Naive thymus-derived CD4-positive, alpha-beta T cell (primary cell): ENCODE measurements around the gene TRIM63. TPM values are rescaled to one million over a fixed set of nuclear protein-coding genes. Genes with fewer than 3 reads are reported as not detected.

ENCODE experiments used
- ATAC-seq: fragments of 150-1000 bp; cut with Tn5 transposase; 2 replicates; pipeline ENCODE4 v1.10.0; 2021; ENCODE audit warnings: mild to moderate bottlenecking, moderate library complexity
- CTCF ChIA-PET: fragments of 350-600 bp; sonication (Branson Sonifier 250); formaldehyde crosslinking; loops from one replicate; lab custom pipeline; 2021; ENCODE audit warnings: antibody characterized with exemption; lab: Charles Lee
- POLR2A ChIA-PET: fragments of 350-600 bp; sonication (Branson Sonifier 250); formaldehyde crosslinking; loops from one replicate; lab custom pipeline; 2021; ENCODE audit warnings: antibody characterized with exemption, inconsistent platforms; lab: Charles Lee
- DNase-seq, 9 donors: peaks; one replicate each; pipeline versions ENCODE4 v3.0.0 to v3.0.0-alpha.2; 2020 to 2022; ENCODE audit warnings: mixed read lengths in 1 of 9
- H3K27ac ChIP-seq: one replicate; pipeline ENCODE4 v1.7.0; 2013; ENCODE audit warnings: mild to moderate bottlenecking, low read depth, low read length, moderate library complexity
- H3K27me3 ChIP-seq, 2 donors: one replicate each; pipeline ENCODE4 v1.7.0; 2013; ENCODE audit warnings: low read length in 2 of 2, mild to moderate bottlenecking in 2 of 2, moderate library complexity in 2 of 2; ENCODE audit not compliant: control insufficient read depth in 2 of 2, insufficient read depth in 2 of 2
- H3K36me3 ChIP-seq, 3 experiments: 1 replicate in 2 of 3; 2 replicates in 1 of 3; pipeline ENCODE4 v1.7.0; 2013; ENCODE audit warnings: low read length in 3 of 3, mild to moderate bottlenecking in 3 of 3, moderate library complexity in 1 of 3; ENCODE audit not compliant: insufficient read depth in 3 of 3, control insufficient read depth in 2 of 3
- H3K4me1 ChIP-seq, 2 donors: one replicate each; pipeline ENCODE4 v1.7.0; 2013; ENCODE audit warnings: low read length in 2 of 2, mild to moderate bottlenecking in 2 of 2, moderate library complexity in 1 of 2; ENCODE audit not compliant: control insufficient read depth in 2 of 2, insufficient read depth in 2 of 2
- H3K4me3 ChIP-seq: 2 replicates; pipeline ENCODE4 v1.7.0; 2013; ENCODE audit warnings: mild to moderate bottlenecking, low read length
- H3K9me3 ChIP-seq, 3 experiments: 1 replicate in 2 of 3; 2 replicates in 1 of 3; pipeline ENCODE4 v1.7.0; 2013; ENCODE audit warnings: low read length in 3 of 3; ENCODE audit not compliant: control insufficient read depth in 2 of 3
- H3K27ac Mint-ChIP-seq, 9 donors: one replicate each; pipeline ENCODE4 v1.8.0; 2020 to 2022; ENCODE audit warnings: mixed read lengths in 9 of 9, mild to moderate bottlenecking in 8 of 9, moderate library complexity in 5 of 9, inconsistent platforms in 2 of 9
- H3K27me3 Mint-ChIP-seq, 5 donors: one replicate each; pipeline ENCODE4 v1.8.0; 2021 to 2022; ENCODE audit warnings: mixed read lengths in 5 of 5, mild to moderate bottlenecking in 1 of 5
- H3K36me3 Mint-ChIP-seq, 5 donors: one replicate each; pipeline ENCODE4 v1.8.0; 2020 to 2022; ENCODE audit warnings: mixed read lengths in 5 of 5, mild to moderate bottlenecking in 3 of 5, inconsistent platforms in 1 of 5
- H3K4me1 Mint-ChIP-seq, 7 donors: one replicate each; pipeline ENCODE4 v1.8.0; 2020 to 2022; ENCODE audit warnings: mixed read lengths in 7 of 7, mild to moderate bottlenecking in 3 of 7, inconsistent platforms in 1 of 7
- H3K4me3 Mint-ChIP-seq, 10 donors: one replicate each; pipeline ENCODE4 v1.8.0; 2020 to 2022; ENCODE audit warnings: mild to moderate bottlenecking in 10 of 10, mixed read lengths in 10 of 10, moderate library complexity in 6 of 10, inconsistent platforms in 2 of 10
- H3K9me3 Mint-ChIP-seq, 11 donors: one replicate each; pipeline ENCODE4 v1.8.0; 2020 to 2022; ENCODE audit warnings: mixed read lengths in 11 of 11, mild to moderate bottlenecking in 4 of 11, inconsistent platforms in 1 of 11, moderate library complexity in 1 of 11
- intact Hi-C, 2 donors: fragments of 100-400 bp; cut with micrococcal nuclease; formaldehyde crosslinking; loops; one replicate each; pipeline ENCODE4 v1.15.1; 2023
- polyA plus RNA-seq, 2 donors: library from polyadenylated mRNA; unstranded; fragments of 300-500 nt; fragmentation: Illumina TruSeq; gene quantifications; one replicate each; pipeline ENCODE4 v1.2.3, GENCODE V29; 2021
- total RNA-seq, 6 experiments: library from RNA in 5 of 6; stranded (reverse) in 5 of 6; gene quantifications; 1 replicate in 5 of 6; 2 replicates in 1 of 6; pipeline ENCODE4 v1.2.3 and lab custom pipeline; 2021 to 2026

The TRIM63 gene
- total and polyA plus RNA-seq, 7 experiments from 2014 or later: not detected

DNA sequence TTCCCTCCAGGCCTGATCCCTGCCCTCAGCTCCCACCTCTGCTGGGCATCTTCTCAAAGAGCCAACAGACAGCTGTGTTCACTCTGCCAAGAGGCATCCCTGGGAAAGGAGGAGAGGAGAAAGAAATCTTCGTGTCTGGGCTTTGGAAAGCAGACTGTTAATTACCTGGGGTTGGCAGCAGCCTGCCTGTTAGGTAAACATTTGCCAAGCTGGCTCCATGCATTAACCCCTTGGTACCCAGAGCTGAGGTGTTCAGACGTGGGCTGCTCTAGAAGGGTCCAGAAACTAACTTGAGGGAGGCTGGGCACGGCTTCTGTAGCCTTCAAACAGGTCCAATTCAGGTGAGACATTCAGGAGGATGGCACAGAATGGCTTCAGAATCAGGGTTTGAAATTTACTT is 54.6 kb downstream of the TRIM63 start:
- Histone ChIP-seq H3K9me3 (no peaks in the 10 kb centered on the region), H3K4me1 (peaks cover 0 to 6% of the 10 kb centered on the region in 2 donors), H3K4me3 (no peak overlapping the region), H3K36me3 (no peaks in the 10 kb centered on the region), H3K27ac (no peak overlapping the region), H3K27me3 (no peaks in the 10 kb centered on the region)
- no peaks in the 10 kb centered on the region for H3K9me3 Mint-ChIP-seq
- peaks cover 0 to 13% (median 11%) of the 10 kb centered on the region in 7 donors for H3K4me1 Mint-ChIP-seq
- DNase-seq (no peak), ATAC-seq (no peak)
- ChIA-PET POLR2A (no interaction called here), CTCF (no interaction called here)
- H3K27ac Mint-ChIP-seq: no peak overlapping the region
- intact Hi-C loops: no loop called here
- no peaks in the 10 kb centered on the region for H3K36me3 Mint-ChIP-seq
- peaks cover 0 to 9% (median 0%) of the 10 kb centered on the region in 5 donors for H3K27me3 Mint-ChIP-seq
- no peak overlapping the region for H3K4me3 Mint-ChIP-seq

DNA sequence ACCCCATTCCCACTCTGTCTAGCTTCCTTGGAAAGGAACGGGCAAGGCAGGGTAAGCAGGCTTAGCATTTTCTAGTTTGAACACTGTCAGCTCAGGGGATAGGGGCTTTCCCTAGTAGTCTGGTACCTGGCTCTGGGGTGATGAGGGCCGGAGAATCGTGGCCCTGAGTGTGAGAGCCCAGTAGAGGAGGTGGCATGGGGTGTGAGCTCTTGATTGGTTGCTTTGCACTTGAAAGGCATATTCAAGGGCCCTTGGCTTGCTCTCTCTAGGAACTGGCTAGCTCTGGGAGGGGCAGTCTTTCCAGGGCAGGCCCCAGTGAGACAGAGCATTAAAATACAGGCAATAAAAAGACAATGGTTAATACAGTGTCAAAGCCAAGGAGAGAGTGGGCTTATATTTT is 56.6 kb downstream of the TRIM63 start:
- Mint-ChIP-seq H3K9me3 (no peaks in the 10 kb centered on the region), H3K36me3 (no peaks in the 10 kb centered on the region), H3K4me1 (peaks cover 0 to 3% (median 0%) of the 10 kb centered on the region in 7 donors), H3K27me3 (peaks cover 0 to 17% (median 0%) of the 10 kb centered on the region in 5 donors), H3K27ac (no peak overlapping the region), H3K4me3 (no peak overlapping the region)
- intact Hi-C loops: no loop called here
- ChIA-PET POLR2A (interaction anchor here (1.3 kb wide), 1 partner anchor 13 kb away, joined by 4 read pairs; the partner anchor contains the start of gene PAFAH2), CTCF (interaction anchor here (0.8 kb wide), 1 partner anchor 115 kb away, joined by 3 read pairs; no protein-coding TSS in a partner anchor)
- no peaks in the 10 kb centered on the region for H3K9me3 ChIP-seq
- ATAC-seq (no peak), DNase-seq (no peak)
- H3K4me3 ChIP-seq: no peak overlapping the region
- H3K27ac ChIP-seq: no peak overlapping the region
- H3K36me3 ChIP-seq: no peaks in the 10 kb centered on the region
- H3K4me1 ChIP-seq: no peaks in the 10 kb centered on the region
- no peaks in the 10 kb centered on the region for H3K27me3 ChIP-seq

- ChIA-PET CTCF (interaction anchor here (0.6 kb wide), 1 partner anchor 10 kb away, joined by 3 read pairs; no protein-coding TSS in a partner anchor), POLR2A (interaction anchor here (0.7 kb wide), 1 partner anchor 113 kb away, joined by 3 read pairs; no protein-coding TSS in a partner anchor)
- Histone ChIP-seq H3K4me3 (no peak overlapping the region), H3K36me3 (no peaks in the 10 kb centered on the region), H3K27ac (no peak overlapping the region), H3K27me3 (no peaks in the 10 kb centered on the region), H3K9me3 (no peaks in the 10 kb centered on the region), H3K4me1 (no peaks in the 10 kb centered on the region)
- H3K36me3 Mint-ChIP-seq: no peaks in the 10 kb centered on the region
- peak overlapping the region in 1 of 9 donors; percentile 8 for H3K27ac Mint-ChIP-seq
- intact Hi-C loops: no loop called here
- H3K4me1 Mint-ChIP-seq: peaks cover 0 to 3% (median 0%) of the 10 kb centered on the region in 7 donors
- H3K9me3 Mint-ChIP-seq: no peaks in the 10 kb centered on the region
- peaks cover 0 to 17% (median 0%) of the 10 kb centered on the region in 5 donors for H3K27me3 Mint-ChIP-seq
- H3K4me3 Mint-ChIP-seq: no peak overlapping the region
- DNase-seq: no peak
- ATAC-seq: no peak
Measured at GRCh38 chr1:26009796-26010447, 57.5 kb downstream of the TRIM63 start.

DNA sequence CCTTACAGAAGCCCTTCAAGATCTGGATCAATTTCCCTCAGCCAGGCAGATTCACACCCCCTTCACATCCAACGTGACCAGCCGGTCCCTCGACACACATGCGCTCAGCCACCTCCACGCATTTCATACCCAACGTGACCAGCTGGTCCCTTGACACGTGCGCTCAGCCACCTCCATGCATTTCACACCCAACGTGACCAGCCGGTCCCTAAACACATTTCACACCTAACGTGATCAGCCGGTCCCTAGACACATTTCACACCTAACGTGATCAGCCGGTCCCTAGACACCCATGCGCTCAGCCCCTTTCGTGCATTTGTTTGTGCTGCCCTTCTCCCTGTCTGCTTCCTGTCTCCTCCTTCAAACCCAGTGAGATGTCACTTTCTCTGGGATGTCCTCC is 60.7 kb downstream of the TRIM63 start:
- no peak overlapping the region for H3K4me3 Mint-ChIP-seq

GRCh38 chr1:26005434-26006105 is 61.9 kb downstream of the TRIM63 start:
- no peaks in the 10 kb centered on the region for H3K4me1 ChIP-seq
- ATAC-seq: no peak
- no peak for DNase-seq
- H3K9me3 ChIP-seq: no peaks in the 10 kb centered on the region
- H3K4me3 Mint-ChIP-seq: no peak overlapping the region
- ChIA-PET POLR2A (no interaction called here), CTCF (interaction anchor here (13.0 kb wide), 1 partner anchor 108 kb away, joined by 361 read pairs; the partner anchor contains the start of gene STMN1)
- H3K27ac Mint-ChIP-seq: peak overlapping the region in 1 of 9 donors; percentile 36
- intact Hi-C loops: no loop called here
- H3K9me3 Mint-ChIP-seq: peaks cover 0 to 2% (median 0%) of the 10 kb centered on the region in 11 donors
- no peak overlapping the region for H3K4me3 ChIP-seq
- no peaks in the 10 kb centered on the region for H3K27me3 ChIP-seq
- H3K27ac ChIP-seq: no peak overlapping the region
- H3K27me3 Mint-ChIP-seq: peaks cover 0 to 15% (median 0%) of the 10 kb centered on the region in 5 donors
- no peaks in the 10 kb centered on the region for H3K36me3 Mint-ChIP-seq
- H3K4me1 Mint-ChIP-seq: peaks cover 0 to 8% (median 4%) of the 10 kb centered on the region in 7 donors
- no peaks in the 10 kb centered on the region for H3K36me3 ChIP-seq

More for the DNA sequence above, 60.7 kb downstream of the TRIM63 start:
- Mint-ChIP-seq H3K27ac (peak overlapping the region in 3 of 9 donors; percentile 17 to 71 (median 69)), H3K27me3 (peaks cover 0 to 17% (median 0%) of the 10 kb centered on the region in 5 donors), H3K4me1 (peaks cover 0 to 11% (median 4%) of the 10 kb centered on the region in 7 donors), H3K36me3 (no peaks in the 10 kb centered on the region), H3K9me3 (peaks cover 0 to 2% (median 0%) of the 10 kb centered on the region in 11 donors)
- intact Hi-C loops: no loop called here
- Histone ChIP-seq H3K27me3 (no peaks in the 10 kb centered on the region), H3K4me1 (no peaks in the 10 kb centered on the region), H3K4me3 (no peak overlapping the region), H3K27ac (no peak overlapping the region), H3K9me3 (no peaks in the 10 kb centered on the region), H3K36me3 (no peaks in the 10 kb centered on the region)
- CTCF ChIA-PET: no interaction called here
- no peak for DNase-seq
- no peak for ATAC-seq
- POLR2A ChIA-PET: no interaction called here

DNA sequence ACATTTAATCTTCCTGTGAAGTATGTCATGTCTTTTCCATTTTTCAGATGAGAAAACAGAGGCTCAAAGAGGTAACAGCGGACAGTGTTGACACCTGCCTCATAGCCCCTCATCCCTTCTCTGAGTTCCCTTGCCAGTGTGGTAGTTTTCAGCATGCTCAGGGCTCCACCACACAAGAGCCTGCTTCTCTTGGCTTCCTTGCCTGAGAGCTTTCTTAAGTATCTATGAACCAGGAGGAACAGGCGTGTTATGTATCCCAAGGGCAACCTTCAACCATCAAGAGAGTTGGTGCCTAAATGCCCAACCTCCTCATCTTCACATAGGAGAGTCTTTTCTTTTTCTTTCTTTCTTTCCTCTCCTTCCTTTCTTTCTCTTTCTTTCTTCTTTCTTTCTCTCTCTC is 63.7 kb downstream of the TRIM63 start:
- Mint-ChIP-seq H3K9me3 (peaks cover 0 to 2% (median 0%) of the 10 kb centered on the region in 11 donors), H3K27me3 (peaks cover 0 to 11% (median 0%) of the 10 kb centered on the region in 5 donors), H3K27ac (peak overlapping the region in 1 of 9 donors; percentile 32), H3K36me3 (no peaks in the 10 kb centered on the region), H3K4me3 (no peak overlapping the region), H3K4me1 (peaks cover under 1 to 8% (median 5%) of the 10 kb centered on the region in 7 donors)
- no peaks in the 10 kb centered on the region for H3K9me3 ChIP-seq
- H3K36me3 ChIP-seq: no peaks in the 10 kb centered on the region
- H3K27ac ChIP-seq: no peak overlapping the region
- intact Hi-C loops: no loop called here
- DNase-seq: no peak
- no peak overlapping the region for H3K4me3 ChIP-seq
- ATAC-seq: no peak
- POLR2A ChIA-PET: interaction anchor here (0.6 to 11.0 kb wide), 3 partner anchors 103 to 1340 kb away, joined by 3 to 226 read pairs (median 4); partner anchors contain the start of gene STMN1
- no peaks in the 10 kb centered on the region for H3K4me1 ChIP-seq
- no peaks in the 10 kb centered on the region for H3K27me3 ChIP-seq
- CTCF ChIA-PET: interaction anchor here (0.7 to 13.0 kb wide), 2 partner anchors 44 to 106 kb away, joined by 4 to 361 read pairs; partner anchors contain the start of gene STMN1
